ENCODE data around the gene NRL.
"Not testable (repeated sequence)": the region's sequence is repeated elsewhere in the genome, so short reads cannot be mapped to it uniquely, and the experiment has no call there.

Gene NRL

GRCh38 chr14:24127673-24128072, 12.9 kb upstream of the NRL start:
- DNase-seq (ENCODE audit: low read depth in 2 of 2, low spot score in 1 of 2): no peak

- no peak for DNase-seq (ENCODE audit: low read depth in 2 of 2, low spot score in 1 of 2)
Measured at GRCh38 chr14:24126939-24127338, 12.2 kb upstream of the NRL start.

GRCh38 chr14:24123424-24124417, 9.0 kb upstream of the NRL start:
- no peak for DNase-seq (ENCODE audit: low read depth in 2 of 2, low spot score in 1 of 2)

GRCh38 chr14:24122898-24123297, 8.1 kb upstream of the NRL start:
- DNase-seq (ENCODE audit: low read depth in 2 of 2, low spot score in 1 of 2): no peak

GRCh38 chr14:24122416-24122815, 7.7 kb upstream of the NRL start:
- DNase-seq (ENCODE audit: low read depth in 2 of 2, low spot score in 1 of 2): no peak

GRCh38 chr14:24121210-24121609, 6.5 kb upstream of the NRL start:
- no peak for DNase-seq (ENCODE audit: low read depth in 2 of 2, low spot score in 1 of 2)

- DNase-seq (ENCODE audit: low read depth in 2 of 2, low spot score in 1 of 2): no peak
Measured at GRCh38 chr14:24119691-24120090, 4.9 kb upstream of the NRL start.

- no peak for DNase-seq (ENCODE audit: low read depth in 2 of 2, low spot score in 1 of 2)
Measured at GRCh38 chr14:24117179-24117578, 2.4 kb upstream of the NRL start.

- DNase-seq (ENCODE audit: low read depth in 2 of 2, low spot score in 1 of 2): no peak
Measured at GRCh38 chr14:24116128-24116814, 1.5 kb upstream of the NRL start.

- DNase-seq (ENCODE audit: low read depth in 2 of 2, low spot score in 1 of 2): no peak
Measured at GRCh38 chr14:24115422-24116127, 826 bp upstream of the NRL start.

GRCh38 chr14:24113801-24114531, 783 bp downstream of the NRL start:
- DNase-seq (ENCODE audit: low read depth in 2 of 2, low spot score in 1 of 2): peak; percentile 46 to 59

GRCh38 chr14:24113379-24113800, 1.4 kb downstream of the NRL start:
- no peak for DNase-seq (ENCODE audit: low read depth in 2 of 2, low spot score in 1 of 2)

- no peak for DNase-seq (ENCODE audit: low read depth in 2 of 2, low spot score in 1 of 2)
Measured at GRCh38 chr14:24110523-24110922, 4.2 kb downstream of the NRL start.

- DNase-seq (ENCODE audit: low read depth in 2 of 2, low spot score in 1 of 2): no peak
Measured at GRCh38 chr14:24110060-24110459, 4.7 kb downstream of the NRL start.

GRCh38 chr14:24108336-24108874, 6.3 kb downstream of the NRL start:
- DNase-seq (ENCODE audit: low read depth in 2 of 2, low spot score in 1 of 2): no peak

GRCh38 chr14:24106672-24107271, 8.0 kb downstream of the NRL start:
- DNase-seq (ENCODE audit: low read depth in 2 of 2, low spot score in 1 of 2): no peak

- DNase-seq (ENCODE audit: low read depth in 2 of 2, low spot score in 1 of 2): not testable (repeated sequence)
Measured at GRCh38 chr14:24105609-24106239, 9.0 kb downstream of the NRL start.

- no peak for DNase-seq (ENCODE audit: low read depth in 2 of 2, low spot score in 1 of 2)
Measured at GRCh38 chr14:24103451-24103850, 11.3 kb downstream of the NRL start.

- DNase-seq (ENCODE audit: low read depth in 2 of 2, low spot score in 1 of 2): no peak
Measured at GRCh38 chr14:24102357-24103048, 12.2 kb downstream of the NRL start.
